ENCODE measurements around the gene MRNIP.
"Not testable (repeated sequence)": the region's sequence is repeated elsewhere in the genome, so short reads cannot be mapped to it uniquely, and the experiment has no call there.

MRNIP gene

DNA sequence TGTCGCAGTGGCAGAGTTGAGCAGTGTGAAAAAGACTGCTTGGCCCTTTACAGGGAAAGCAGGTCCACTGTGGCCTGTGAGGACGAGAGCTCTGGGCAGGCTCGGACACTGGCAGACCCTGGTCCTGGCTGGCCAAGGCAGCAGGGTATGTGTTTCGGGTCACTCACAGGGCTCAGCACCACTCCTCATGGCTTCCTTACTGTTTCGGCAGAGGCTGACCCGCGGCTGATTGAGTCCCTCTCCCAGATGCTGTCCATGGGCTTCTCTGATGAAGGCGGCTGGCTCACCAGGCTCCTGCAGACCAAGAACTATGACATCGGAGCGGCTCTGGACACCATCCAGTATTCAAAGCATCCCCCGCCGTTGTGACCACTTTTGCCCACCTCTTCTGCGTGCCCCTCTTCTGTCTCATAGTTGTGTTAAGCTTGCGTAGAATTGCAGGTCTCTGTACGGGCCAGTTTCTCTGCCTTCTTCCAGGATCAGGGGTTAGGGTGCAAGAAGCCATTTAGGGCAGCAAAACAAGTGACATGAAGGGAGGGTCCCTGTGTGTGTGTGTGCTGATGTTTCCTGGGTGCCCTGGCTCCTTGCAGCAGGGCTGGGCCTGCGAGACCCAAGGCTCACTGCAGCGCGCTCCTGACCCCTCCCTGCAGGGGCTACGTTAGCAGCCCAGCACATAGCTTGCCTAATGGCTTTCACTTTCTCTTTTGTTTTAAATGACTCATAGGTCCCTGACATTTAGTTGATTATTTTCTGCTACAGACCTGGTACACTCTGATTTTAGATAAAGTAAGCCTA is 22.2 kb downstream of the MRNIP start:
- Histone ChIP-seq H2AFZ (ENCODE audit: low read depth, low read length, severe bottlenecking) (no peak overlapping the region), H3K36me3 (ENCODE audit: low read length) (no peaks in the 10 kb centered on the region; the same call in 1 of the 2 replicates), H3K27ac (ENCODE audit: low read depth, low read length) (no peak overlapping the region), H3K4me2 (ENCODE audit: low read depth, low read length, poor library complexity, severe bottlenecking) (no peak overlapping the region), H3K27me3 (ENCODE audit: low read length) (no peaks in the 10 kb centered on the region), H4K20me1 (ENCODE audit: low read depth, low read length) (no peaks in the 10 kb centered on the region), H3K4me3 (ENCODE audit: insufficient read depth, low read length, poor library complexity, severe bottlenecking) (no peak overlapping the region), H3K79me2 (ENCODE audit: insufficient read depth, low read length) (no peaks in the 10 kb centered on the region), H3K9me3 (ENCODE audit: insufficient read depth, low read length) (no peaks in the 10 kb centered on the region), H3K9ac (ENCODE audit: low read length) (no peak overlapping the region), H3K9me2 (replicated peaks; ENCODE audit: insufficient read depth, low read length) (no peaks in the 10 kb centered on the region), H3F3A (ENCODE audit: insufficient read depth) (no peaks in the 10 kb centered on the region)
- TF ChIP-seq EZH2phosphoT487 (conservative IDR thresholded peaks at IDR 0.05; ENCODE audit: low read length), result no peak
- TF ChIP-seq, protein P1, sequence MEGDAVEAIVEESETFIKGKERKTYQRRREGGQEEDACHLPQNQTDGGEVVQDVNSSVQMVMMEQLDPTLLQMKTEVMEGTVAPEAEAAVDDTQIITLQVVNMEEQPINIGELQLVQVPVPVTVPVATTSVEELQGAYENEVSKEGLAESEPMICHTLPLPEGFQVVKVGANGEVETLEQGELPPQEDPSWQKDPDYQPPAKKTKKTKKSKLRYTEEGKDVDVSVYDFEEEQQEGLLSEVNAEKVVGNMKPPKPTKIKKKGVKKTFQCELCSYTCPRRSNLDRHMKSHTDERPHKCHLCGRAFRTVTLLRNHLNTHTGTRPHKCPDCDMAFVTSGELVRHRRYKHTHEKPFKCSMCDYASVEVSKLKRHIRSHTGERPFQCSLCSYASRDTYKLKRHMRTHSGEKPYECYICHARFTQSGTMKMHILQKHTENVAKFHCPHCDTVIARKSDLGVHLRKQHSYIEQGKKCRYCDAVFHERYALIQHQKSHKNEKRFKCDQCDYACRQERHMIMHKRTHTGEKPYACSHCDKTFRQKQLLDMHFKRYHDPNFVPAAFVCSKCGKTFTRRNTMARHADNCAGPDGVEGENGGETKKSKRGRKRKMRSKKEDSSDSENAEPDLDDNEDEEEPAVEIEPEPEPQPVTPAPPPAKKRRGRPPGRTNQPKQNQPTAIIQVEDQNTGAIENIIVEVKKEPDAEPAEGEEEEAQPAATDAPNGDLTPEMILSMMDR (IDR thresholded peaks at IDR 0.05; ENCODE audit: insufficient read depth, low read length, poor library complexity, severe bottlenecking), result no peak

DNA sequence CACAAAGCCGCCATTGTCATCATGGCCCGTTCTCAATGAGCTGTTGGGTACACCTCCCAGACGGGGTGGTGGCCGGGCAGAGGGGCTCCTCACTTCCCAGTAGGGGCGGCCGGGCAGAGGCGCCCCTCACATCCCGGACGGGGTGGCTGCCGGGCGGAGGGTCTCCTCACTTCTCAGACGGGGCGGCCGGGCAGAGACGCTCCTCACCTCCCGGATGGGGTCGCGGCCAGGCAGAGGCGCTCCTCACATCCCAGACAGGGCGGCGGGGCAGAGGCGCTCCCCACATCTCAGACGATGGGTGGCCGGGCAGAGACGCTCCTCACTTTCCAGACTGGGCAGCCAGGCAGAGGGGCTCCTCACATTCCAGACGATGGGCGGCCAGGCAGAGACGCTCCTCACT is 23.7 kb downstream of the MRNIP start:
- not testable (repeated sequence) for H3F3A ChIP-seq (ENCODE audit: insufficient read depth); H3K27me3 ChIP-seq (ENCODE audit: low read length); H3K9me3 ChIP-seq (ENCODE audit: insufficient read depth, low read length); H3K9ac ChIP-seq (ENCODE audit: low read length); H3K79me2 ChIP-seq (ENCODE audit: insufficient read depth, low read length); H4K20me1 ChIP-seq (ENCODE audit: low read depth, low read length); H2AFZ ChIP-seq (ENCODE audit: low read depth, low read length, severe bottlenecking); H3K27ac ChIP-seq (ENCODE audit: low read depth, low read length); H3K4me3 ChIP-seq (ENCODE audit: insufficient read depth, low read length, poor library complexity, severe bottlenecking); H3K4me2 ChIP-seq (ENCODE audit: low read depth, low read length, poor library complexity, severe bottlenecking); H3K9me2 ChIP-seq (replicated peaks; ENCODE audit: insufficient read depth, low read length); H3K36me3 ChIP-seq (ENCODE audit: low read length)

DNA sequence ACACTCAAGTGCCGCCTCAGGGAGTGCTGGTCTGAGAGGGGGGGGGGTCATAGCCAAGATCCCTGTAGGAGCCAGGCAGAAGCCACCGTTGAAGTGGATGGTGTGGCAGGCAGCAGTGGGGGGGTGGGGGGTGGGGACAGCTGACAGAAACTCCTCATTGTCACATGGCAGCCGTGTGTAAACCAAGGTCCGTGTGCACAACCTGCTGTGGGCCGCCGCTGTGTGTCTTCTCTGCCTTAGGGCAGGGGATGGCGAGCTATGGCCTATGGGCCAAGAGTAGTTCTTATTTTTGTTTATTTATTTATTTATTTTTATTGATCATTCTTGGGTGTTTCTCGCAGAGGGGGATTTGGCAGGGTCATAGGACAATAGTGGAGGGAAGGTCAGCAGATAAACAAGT is 24.5 kb downstream of the MRNIP start:
- Histone ChIP-seq H3K4me2 (ENCODE audit: low read depth, low read length, poor library complexity, severe bottlenecking) (no peak overlapping the region), H3K36me3 (ENCODE audit: low read length) (no peaks in the 10 kb centered on the region; the same call in 1 of the 2 replicates), H3K9me2 (replicated peaks; ENCODE audit: insufficient read depth, low read length) (no peaks in the 10 kb centered on the region), H3K27me3 (ENCODE audit: low read length) (no peaks in the 10 kb centered on the region), H3F3A (ENCODE audit: insufficient read depth) (no peaks in the 10 kb centered on the region), H4K20me1 (ENCODE audit: low read depth, low read length) (no peaks in the 10 kb centered on the region), H3K9ac (ENCODE audit: low read length) (no peak overlapping the region), H2AFZ (ENCODE audit: low read depth, low read length, severe bottlenecking) (no peak overlapping the region), H3K9me3 (ENCODE audit: insufficient read depth, low read length) (no peaks in the 10 kb centered on the region), H3K79me2 (ENCODE audit: insufficient read depth, low read length) (no peaks in the 10 kb centered on the region), H3K4me3 (ENCODE audit: insufficient read depth, low read length, poor library complexity, severe bottlenecking) (no peak overlapping the region), H3K27ac (ENCODE audit: low read depth, low read length) (no peak overlapping the region)
- TF ChIP-seq EZH2phosphoT487 (conservative IDR thresholded peaks at IDR 0.05; ENCODE audit: low read length), result no peak
- TF ChIP-seq, protein P1 (IDR thresholded peaks at IDR 0.05; ENCODE audit: insufficient read depth, low read length, poor library complexity, severe bottlenecking), result no peak

DNA sequence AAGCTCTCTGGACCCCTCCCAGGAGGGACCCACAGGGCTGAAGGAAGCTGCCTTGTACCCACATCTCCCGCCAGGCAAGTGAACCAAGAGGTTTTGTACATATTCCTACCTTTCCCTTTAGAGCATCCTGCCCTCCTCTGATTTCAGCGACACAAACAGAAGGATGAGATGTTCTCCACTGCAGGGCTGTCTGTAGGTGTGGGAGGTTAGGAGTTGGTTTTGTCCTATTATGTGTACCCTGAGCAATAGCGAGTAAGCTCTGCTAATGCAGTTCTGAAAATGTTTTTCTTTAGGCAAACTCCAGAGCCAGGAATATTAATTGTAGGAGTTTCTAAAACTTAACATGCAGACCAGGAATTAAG is 24.9 kb downstream of the MRNIP start:
- Histone ChIP-seq H3K79me2 (ENCODE audit: insufficient read depth, low read length) (no peaks in the 10 kb centered on the region), H2AFZ (ENCODE audit: low read depth, low read length, severe bottlenecking) (no peak overlapping the region), H3K4me3 (ENCODE audit: insufficient read depth, low read length, poor library complexity, severe bottlenecking) (no peak overlapping the region), H3K27me3 (ENCODE audit: low read length) (no peaks in the 10 kb centered on the region), H3K4me2 (ENCODE audit: low read depth, low read length, poor library complexity, severe bottlenecking) (no peak overlapping the region), H3K9ac (ENCODE audit: low read length) (no peak overlapping the region), H3K9me2 (replicated peaks; ENCODE audit: insufficient read depth, low read length) (no peaks in the 10 kb centered on the region), H3K27ac (ENCODE audit: low read depth, low read length) (no peak overlapping the region), H3K36me3 (ENCODE audit: low read length) (no peaks in the 10 kb centered on the region; the same call in 1 of the 2 replicates), H3K9me3 (ENCODE audit: insufficient read depth, low read length) (no peaks in the 10 kb centered on the region), H3F3A (ENCODE audit: insufficient read depth) (no peaks in the 10 kb centered on the region), H4K20me1 (ENCODE audit: low read depth, low read length) (no peaks in the 10 kb centered on the region)
- TF ChIP-seq, protein P1 (IDR thresholded peaks at IDR 0.05; ENCODE audit: insufficient read depth, low read length, poor library complexity, severe bottlenecking), result no peak
- no peak for TF ChIP-seq EZH2phosphoT487 (conservative IDR thresholded peaks at IDR 0.05; ENCODE audit: low read length)

All from SU-DHL-6 (cell line).